ENCODE measurements around the gene GSS.

- TF ChIP-seq POLR2AphosphoS5 (IDR thresholded peaks at IDR 0.05), result no peak
- no peak for TF ChIP-seq CTCF (IDR thresholded peaks at IDR 0.05)
Measured at GRCh38 chr20:34907616-34908469, 47.8 kb downstream of the GSS start.

Data from transverse colon (tissue), 4 donors.